HepG2 (cell line): ENCODE data around the gene CNNM2. TPM values are rescaled to one million over a fixed set of nuclear protein-coding genes. Genes with fewer than 3 reads are reported as not detected.

Experiments
- AGO1 ChIP-seq: fragments of 200-400 bp; formaldehyde crosslinking; IDR thresholded peaks from 2 replicates; pipeline ENCODE4 v1.6.1; 2017; ENCODE audit warnings: mild to moderate bottlenecking, low read depth, low read length, moderate library complexity; ENCODE audit not compliant: poor library complexity, severe bottlenecking
- ASH2L ChIP-seq: fragments of 300-600, 200-600 bp; sonication (generic); IDR thresholded peaks from 2 replicates; pipeline ENCODE4 v1.7.0; 2017; ENCODE audit warnings: low read depth, mild to moderate bottlenecking, moderate library complexity, mixed read lengths, low read length; ENCODE audit not compliant: insufficient read length
- CENPT ChIP-seq: sonication (generic); formaldehyde crosslinking; IDR thresholded peaks from 2 replicates; pipeline ENCODE4 v1.8.0; 2022; ENCODE audit warnings: low read depth, mild to moderate bottlenecking, moderate library complexity, missing genetic modification reagents
- CHD2 ChIP-seq: IDR thresholded peaks from 2 replicates; pipeline ENCODE4 v1.6.1; 2011; ENCODE audit warnings: low read depth, low read length, improper control_type of control experiment
- ELF3 ChIP-seq: IDR thresholded peaks from 2 replicates; pipeline ENCODE4 v1.6.1; 2016; ENCODE audit warnings: missing genetic modification reagents, missing compliant biosample characterization
- FOXK1 ChIP-seq: sonication (generic); formaldehyde crosslinking; IDR thresholded peaks from 2 replicates; pipeline ENCODE4 v1.4.0; 2020; ENCODE audit warnings: low read depth, missing genetic modification reagents, borderline replicate concordance
- FOXM1 ChIP-seq: sonication (generic); formaldehyde crosslinking; IDR thresholded peaks from 2 replicates; pipeline ENCODE4 v1.5.0; 2020; ENCODE audit warnings: missing genetic modification reagents
- MED8 ChIP-seq: sonication (generic); formaldehyde crosslinking; IDR thresholded peaks from 2 replicates; pipeline ENCODE4 v1.8.1; 2023; ENCODE audit warnings: mild to moderate bottlenecking, missing genetic modification reagents; ENCODE audit not compliant: insufficient replicate concordance
- NCOA1 ChIP-seq: sonication (generic); formaldehyde crosslinking; IDR thresholded peaks from 2 replicates; pipeline ENCODE4 v1.9.0; 2021; ENCODE audit warnings: missing genetic modification reagents
- NFATC3 ChIP-seq: sonication (generic); formaldehyde crosslinking; IDR thresholded peaks from 2 replicates; pipeline ENCODE4 v1.5.1; 2020; ENCODE audit warnings: mild to moderate bottlenecking, missing genetic modification reagents
- NR1H2 ChIP-seq: sonication (generic); formaldehyde crosslinking; IDR thresholded peaks from 2 replicates; pipeline ENCODE4 v1.8.1; 2022; ENCODE audit warnings: low read depth, missing genetic modification reagents, borderline replicate concordance
- NR2F2 ChIP-seq: IDR thresholded peaks from 2 replicates; pipeline ENCODE4 v1.6.1; 2012; ENCODE audit warnings: low read depth, inconsistent platforms, borderline replicate concordance
- SKI ChIP-seq: fragments of 450-650 bp; IDR thresholded peaks from one replicate; pipeline ENCODE4 v1.6.1; 2018; ENCODE audit warnings: mild to moderate bottlenecking; ENCODE audit not compliant: partially characterized antibody
- SOX5 ChIP-seq: IDR thresholded peaks from 2 replicates; pipeline ENCODE4 v1.6.1; 2016; ENCODE audit warnings: borderline replicate concordance
- SP2 ChIP-seq: sonication (generic); formaldehyde crosslinking; IDR thresholded peaks from 2 replicates; pipeline ENCODE4 v1.5.1; 2020; ENCODE audit warnings: mild to moderate bottlenecking, missing genetic modification reagents
- SYNCRIP ChIP-seq: fragments of 200-400 bp; formaldehyde crosslinking; IDR thresholded peaks from 2 replicates; pipeline ENCODE4 v1.6.1; 2018; ENCODE audit warnings: mild to moderate bottlenecking, low read depth, low read length; ENCODE audit not compliant: insufficient read depth
- TAF1 ChIP-seq: sonication (generic); formaldehyde crosslinking; IDR thresholded peaks from 2 replicates; pipeline ENCODE4 v1.4.0; 2020; ENCODE audit warnings: missing genetic modification reagents
- ZMAT3 ChIP-seq: sonication (generic); formaldehyde crosslinking; conservative IDR thresholded peaks from 2 replicates; pipeline ENCODE4 v1.7.0; 2021; ENCODE audit warnings: missing genetic modification reagents
- ZNF160 ChIP-seq: sonication (generic); formaldehyde crosslinking; IDR thresholded peaks from 2 replicates; pipeline ENCODE4 v1.8.0; 2022; ENCODE audit warnings: mild to moderate bottlenecking, inconsistent platforms, missing genetic modification reagents
- ZNF251 ChIP-seq: sonication (generic); formaldehyde crosslinking; IDR thresholded peaks from 2 replicates; pipeline ENCODE4 v1.9.0; 2021; ENCODE audit warnings: mild to moderate bottlenecking, missing genetic modification reagents
- ZNF280B ChIP-seq: sonication (generic); formaldehyde crosslinking; IDR thresholded peaks from 2 replicates; pipeline ENCODE4 v1.5.0; 2020; ENCODE audit warnings: missing genetic modification reagents, mild to moderate bottlenecking, borderline replicate concordance
- ZNF614 ChIP-seq: IDR thresholded peaks from 2 replicates; pipeline ENCODE4 v1.6.1; 2018; ENCODE audit warnings: missing biosample characterization, missing genetic modification reagents, inconsistent platforms, borderline replicate concordance
- ZNF737 ChIP-seq: sonication (generic); formaldehyde crosslinking; IDR thresholded peaks from 2 replicates; pipeline ENCODE4 v1.5.0; 2020; ENCODE audit warnings: missing genetic modification reagents, mild to moderate bottlenecking, borderline replicate concordance
- ZUFSP ChIP-seq: sonication (generic); formaldehyde crosslinking; IDR thresholded peaks from 2 replicates; pipeline ENCODE4 v1.9.0; 2021; ENCODE audit warnings: missing genetic modification reagents, mild to moderate bottlenecking, borderline replicate concordance
- polyA plus RNA-seq, 8 experiments: library from polyadenylated mRNA; depleted of rRNA in 3 of 8; stranded (reverse) in 7 of 8; unstranded in 1 of 8; fragments of >200 nt; fragmentation: Illumina TruSeq in 4 of 8; extraction: Trizol in 4 of 8; gene quantifications; 2 replicates each; pipeline versions ENCODE4 v1.2.1 to v1.2.3, GENCODE V29; 2011 to 2016; ENCODE audit warnings: low read depth in 4 of 8, missing spikeins in 1 of 8, mixed read lengths in 1 of 8; ENCODE audit not compliant: insufficient read depth in 1 of 8
- total RNA-seq, 5 experiments: library from RNA; depleted of rRNA; stranded (reverse); fragments of >200 nt; fragmentation: Illumina TruSeq; extraction: Trizol; gene quantifications; 2 replicates each; pipeline ENCODE4 v1.2.3, GENCODE V29; 2016; ENCODE audit warnings: low read depth in 1 of 5
- TF ChIP-seq, protein P1 (sequence below): sonication (generic); formaldehyde crosslinking; IDR thresholded peaks from 2 replicates; pipeline ENCODE4 v1.4.0; 2020; ENCODE audit warnings: missing genetic modification reagents

The CNNM2 gene
- total and polyA plus RNA-seq, 2 of the 13 experiments (the other 11 are each of a cell fraction or from before 2014, with no cell fraction given) = 7.1 to 9.0 TPM

- TF ChIP-seq ZUFSP = no peak
- TF ChIP-seq ZNF737 (CRISPR knock-in tag) = no peak
- no peak; the same call in 1 of the 2 replicates for TF ChIP-seq NR2F2
- no peak for TF ChIP-seq AGO1
- TF ChIP-seq FOXM1 (CRISPR knock-in tag) = no peak
- TF ChIP-seq ZMAT3 (CRISPR knock-in tag) = no peak
- TF ChIP-seq SYNCRIP = no peak
- no peak for TF ChIP-seq NFATC3 (CRISPR knock-in tag)
- peak; percentile 55; the same call in 1 of the 2 replicates for TF ChIP-seq ZNF280B
- peak; percentile 98 for TF ChIP-seq ZNF614 (CRISPR knock-in tag)
- TF ChIP-seq ELF3 = peak; percentile 91
- TF ChIP-seq NR1H2 (CRISPR knock-in tag) = no peak
- no peak for TF ChIP-seq SP2 (CRISPR knock-in tag)
- peak; percentile 52 for TF ChIP-seq SKI
- no peak for TF ChIP-seq CENPT
- peak; percentile 37; the same call in 1 of the 2 replicates for TF ChIP-seq TAF1 (CRISPR knock-in tag)
- TF ChIP-seq MED8 (CRISPR knock-in tag) = no peak
- TF ChIP-seq, protein P1, sequence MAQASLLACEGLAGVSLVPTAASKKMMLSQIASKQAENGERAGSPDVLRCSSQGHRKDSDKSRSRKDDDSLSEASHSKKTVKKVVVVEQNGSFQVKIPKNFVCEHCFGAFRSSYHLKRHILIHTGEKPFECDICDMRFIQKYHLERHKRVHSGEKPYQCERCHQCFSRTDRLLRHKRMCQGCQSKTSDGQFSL (CRISPR knock-in tag) = no peak
- no peak for TF ChIP-seq ZNF251 (CRISPR knock-in tag)
- TF ChIP-seq FOXK1 (CRISPR knock-in tag) = peak; percentile 98
- peak; percentile 92 for TF ChIP-seq SOX5
- no peak for TF ChIP-seq CHD2
- no peak for TF ChIP-seq ZNF160 (CRISPR knock-in tag)
- peak; percentile 68 for TF ChIP-seq ASH2L
- TF ChIP-seq NCOA1 (CRISPR knock-in tag) = no peak
These were observed 135.8 kb downstream of the CNNM2 start (continued) for GRCh38 chr10:103053659-103054581.
